Stomach (tissue), 4 donors: ENCODE results near the gene EDEM3.

ENCODE experiments used
- CTCF ChIP-seq, 7 experiments: fragments of 450-650 bp in 4 of 7; fragments of 200-600 bp in 3 of 7; sonication (generic) in 3 of 7; IDR thresholded peaks; one replicate each; pipeline ENCODE4 v1.5.1; 2016 to 2019; ENCODE audit warnings: antibody characterized with exemption in 7 of 7, control low read depth in 2 of 7, mild to moderate bottlenecking in 1 of 7
- POLR2A ChIP-seq, 4 donors: fragments of 450-650 bp; IDR thresholded peaks; one replicate each; pipeline ENCODE4 v1.6.1; 2016; ENCODE audit warnings: antibody characterized with exemption in 4 of 4, control low read depth in 2 of 4, mild to moderate bottlenecking in 1 of 4, moderate library complexity in 1 of 4

- no peak for TF ChIP-seq POLR2A (IDR thresholded peaks at IDR 0.05)
- no peak for TF ChIP-seq CTCF (IDR thresholded peaks at IDR 0.05)
These were observed 9.5 kb downstream of the EDEM3 start for GRCh38 chr1:184745110-184745509.
